NOMO-1 treated with dmso at 0.1 percent for 144 hours (cell line): ENCODE data around the gene TNFRSF1B.

Experiments used
- DNase-seq: peaks from one replicate; lab custom pipeline; 2025; ENCODE audit not compliant: unreplicated experiment; lab: John Stamatoyannopoulos, UW

The TNFRSF1B gene

GRCh38 chr1:12166834-12167492 lies at the start of gene TNFRSF1B:
TNFRSF1B (plus strand) TSS chr1:12166991; CDS start chr1:12167092, 101 bp downstream.
- peak; percentile 49 for DNase-seq

DNA sequence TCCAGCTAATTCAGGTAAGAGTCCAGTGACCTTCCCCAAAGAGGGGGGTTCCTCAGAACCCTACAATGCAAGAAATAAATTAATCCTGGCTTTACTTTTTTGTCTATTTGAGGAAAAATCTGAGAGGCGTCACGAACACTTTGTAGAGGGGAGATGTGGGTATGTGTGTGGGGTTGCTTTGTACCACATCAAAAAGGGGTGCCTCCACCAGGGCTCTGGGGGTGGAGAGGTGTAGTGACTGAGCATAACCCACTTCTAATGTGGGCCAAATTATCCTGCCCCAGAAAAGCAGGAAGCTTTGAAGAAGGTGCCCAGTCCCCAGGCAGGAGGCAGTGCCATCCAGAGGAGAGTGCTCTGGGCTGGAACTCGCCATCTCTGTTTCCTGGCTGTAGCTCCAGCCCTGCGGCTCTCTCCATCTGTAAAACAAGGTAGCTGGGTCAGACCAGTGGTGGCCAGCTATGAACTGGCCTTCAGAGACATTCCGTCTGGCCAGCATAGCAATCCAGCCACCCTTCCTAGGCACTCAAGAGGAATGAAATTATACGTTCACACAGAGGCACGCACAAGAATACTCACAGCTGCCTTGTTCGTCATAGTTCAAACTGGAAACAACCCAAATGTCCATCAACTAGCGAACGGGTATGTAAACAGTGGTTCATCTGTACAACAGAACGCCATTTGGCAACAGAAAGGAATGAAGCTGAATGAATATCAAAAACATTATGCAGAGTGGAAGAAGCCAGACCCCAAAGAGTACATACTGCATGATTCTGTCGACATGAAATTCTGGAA lies 45.4 kb upstream of the TNFRSF1B start:
- no peak for DNase-seq

GRCh38 chr1:12123172-12123571 lies 43.6 kb upstream of the TNFRSF1B start:
- no peak for DNase-seq

DNA sequence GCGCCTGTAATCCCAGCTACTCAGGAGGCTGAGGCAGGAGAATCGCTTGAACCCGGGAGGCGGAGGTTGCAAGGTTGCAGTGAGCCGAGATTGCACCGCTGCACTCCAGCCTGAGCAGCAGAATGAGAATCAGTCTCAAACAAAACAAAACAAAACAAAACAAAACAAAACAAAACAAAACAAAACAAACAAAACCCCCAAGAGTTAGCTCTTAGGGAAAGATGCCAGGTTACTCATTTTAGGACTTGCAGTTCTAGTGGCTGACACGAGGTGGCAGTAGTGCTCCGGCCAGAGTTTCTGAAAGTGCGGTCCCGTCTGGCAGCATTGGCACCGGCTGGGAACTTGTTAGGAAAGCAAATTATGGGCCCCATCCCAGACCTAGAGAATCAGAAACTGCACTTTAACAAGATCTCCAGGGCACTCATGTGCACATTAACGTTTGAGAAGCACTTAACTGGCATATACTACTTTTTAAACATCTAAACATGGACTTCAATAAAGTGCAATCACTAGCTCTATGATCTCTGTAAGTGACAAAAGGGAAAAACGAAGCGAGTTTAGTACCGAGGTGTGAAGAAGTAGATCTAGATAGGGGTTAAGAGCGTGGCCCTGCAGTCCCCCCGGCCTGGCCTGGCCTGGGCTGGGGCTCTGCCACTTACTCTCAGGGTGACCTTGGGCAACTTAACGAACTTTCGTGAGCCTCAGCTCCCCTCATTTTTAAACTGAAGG lies 41.9 kb upstream of the TNFRSF1B start:
- peak; percentile 66 for DNase-seq

- DNase-seq, result no peak
These were observed 41.1 kb upstream of the TNFRSF1B start for GRCh38 chr1:12125422-12126355.

GRCh38 chr1:12126781-12127180 lies 40.0 kb upstream of the TNFRSF1B start:
- DNase-seq, result no peak

DNA sequence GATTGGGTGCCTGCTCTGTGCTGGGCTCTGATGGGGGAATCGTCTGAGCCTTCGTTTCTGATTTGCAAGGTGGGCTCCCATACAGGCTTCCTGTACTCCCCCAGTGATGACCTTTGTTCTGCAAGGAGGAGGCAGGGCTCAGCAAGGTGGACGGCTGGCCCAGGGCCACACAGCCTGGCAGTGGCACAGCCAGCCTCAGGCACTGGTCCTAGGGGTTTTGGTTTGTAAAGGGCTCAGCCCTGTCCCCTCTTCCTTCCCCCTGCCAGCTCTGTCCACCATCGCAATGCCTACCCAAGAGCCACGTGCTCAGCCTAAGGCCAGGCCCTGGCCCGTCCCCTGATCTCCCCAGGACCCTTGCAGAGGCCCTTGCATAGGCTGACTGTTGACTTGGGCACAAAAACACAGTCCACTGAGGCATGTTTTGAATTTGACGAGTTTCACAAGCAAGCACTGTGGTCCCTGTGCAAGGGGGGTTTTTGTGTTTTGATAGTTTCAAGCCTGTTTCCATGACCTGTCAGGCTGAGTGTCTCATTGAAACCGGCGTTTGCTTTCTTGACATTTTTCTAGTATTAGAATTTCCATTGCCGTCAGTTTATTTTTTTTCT lies 39.5 kb upstream of the TNFRSF1B start:
- DNase-seq, result no peak

DNA sequence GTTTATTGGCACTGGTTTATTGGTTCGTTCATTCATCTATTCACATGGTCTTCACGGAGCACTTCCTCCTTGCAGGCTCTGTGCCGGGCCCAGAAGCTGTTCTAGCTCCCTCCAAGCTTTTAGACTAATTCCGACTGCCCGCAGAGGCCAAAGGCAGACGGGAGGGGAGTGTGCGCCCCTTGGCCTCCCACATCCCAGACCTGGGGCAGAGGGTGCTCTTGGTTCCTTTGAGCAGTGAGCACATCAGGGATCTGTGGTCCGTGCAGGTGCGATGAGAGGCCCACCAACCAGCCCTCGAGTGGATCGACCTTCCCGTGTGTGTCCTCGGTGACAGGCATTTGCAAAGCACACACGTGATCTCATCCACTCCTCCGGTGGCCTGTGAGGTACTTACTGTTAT lies 38.7 kb upstream of the TNFRSF1B start:
- DNase-seq, result no peak

DNA sequence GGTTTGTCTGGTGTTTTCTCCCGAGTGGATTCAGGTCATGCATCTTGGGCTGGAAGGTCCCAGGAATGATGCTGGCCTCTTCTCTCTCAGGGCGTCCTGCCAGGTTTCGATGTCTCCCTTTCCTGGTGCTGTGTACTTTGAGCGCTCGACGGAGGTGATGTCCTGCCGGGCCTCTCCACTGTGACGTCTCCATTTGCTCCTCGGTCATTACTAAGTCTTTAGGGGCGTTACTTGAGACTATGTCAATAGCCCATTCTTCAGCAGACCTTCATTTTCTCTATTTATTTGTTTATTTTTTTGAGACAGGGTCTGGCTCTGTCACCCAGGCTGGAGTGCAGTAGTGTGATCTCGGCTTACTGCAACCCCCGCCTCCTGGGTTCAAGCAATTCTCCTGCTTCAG lies 37.2 kb upstream of the TNFRSF1B start:
- DNase-seq, result no peak

DNA sequence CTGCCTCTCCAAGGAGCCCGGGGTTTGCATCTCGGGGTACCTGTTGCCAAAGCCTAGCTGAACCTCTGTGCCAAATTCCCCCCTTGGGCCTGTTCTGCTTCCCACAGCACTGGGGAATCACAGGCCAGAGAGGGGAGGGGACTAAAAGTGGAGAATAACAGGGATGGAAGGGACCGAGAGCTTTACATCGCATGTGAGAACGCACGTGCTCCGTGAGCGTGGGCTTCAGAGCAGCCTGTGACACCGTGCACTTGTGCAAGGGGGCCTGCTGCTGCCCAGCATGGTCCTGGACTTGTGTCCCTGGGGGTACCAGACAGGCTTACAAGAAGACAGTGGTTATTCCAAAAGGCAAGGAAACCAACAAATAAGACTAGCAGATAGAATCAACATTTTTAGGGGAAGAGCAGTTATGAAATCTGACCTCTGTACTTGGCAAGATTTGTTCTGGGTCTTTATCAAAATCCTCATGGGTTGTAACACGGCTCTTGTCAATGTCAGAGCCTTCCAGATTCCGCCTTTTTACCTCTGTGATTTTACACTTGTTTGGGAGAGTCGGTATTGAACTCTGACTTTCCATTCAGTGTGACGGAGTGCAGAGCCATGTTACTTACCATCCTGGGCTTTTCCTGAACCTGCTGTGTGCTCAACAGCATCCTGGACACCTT lies 36.2 kb upstream of the TNFRSF1B start:
- DNase-seq, result no peak

DNA sequence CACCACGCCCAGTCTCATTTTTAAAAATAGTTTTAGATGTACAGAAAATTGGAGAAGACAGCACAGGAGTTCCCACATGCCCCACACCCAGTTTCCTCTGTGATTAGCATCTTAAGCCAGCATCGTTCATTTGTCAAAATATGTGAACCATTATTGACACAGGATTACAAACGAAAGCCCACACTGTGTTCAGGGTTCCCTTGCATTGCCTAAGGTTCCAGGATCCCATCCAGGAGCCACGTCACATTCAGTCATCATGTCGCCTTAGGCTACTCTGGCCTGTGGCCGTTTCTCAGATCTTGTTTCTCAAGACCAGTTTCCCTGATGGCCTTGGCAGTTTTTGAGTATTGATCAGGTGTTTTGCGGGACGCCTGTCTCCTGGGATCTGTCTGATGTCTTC lies 34.7 kb upstream of the TNFRSF1B start:
- no peak for DNase-seq

DNA sequence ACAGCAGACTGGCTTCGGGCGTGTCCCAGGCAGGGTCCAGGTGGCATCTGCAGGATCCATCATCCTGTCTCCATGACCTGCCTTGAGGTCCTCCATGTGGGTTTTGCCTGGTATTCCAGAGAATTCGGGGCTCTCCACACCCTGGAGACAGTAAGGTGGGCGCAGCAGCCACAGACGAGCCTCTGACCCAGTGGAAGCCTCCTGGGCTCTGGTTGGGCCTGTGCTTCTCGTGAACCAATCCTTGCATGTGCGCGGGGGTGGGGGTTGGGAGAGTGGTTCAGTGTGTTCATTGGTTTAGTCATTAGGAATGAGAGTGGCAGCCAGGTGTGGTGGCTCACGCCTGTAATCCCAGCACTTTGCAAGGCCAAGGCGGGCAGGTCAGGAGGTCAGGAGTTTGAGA lies 32.1 kb upstream of the TNFRSF1B start:
- DNase-seq, result no peak

DNA sequence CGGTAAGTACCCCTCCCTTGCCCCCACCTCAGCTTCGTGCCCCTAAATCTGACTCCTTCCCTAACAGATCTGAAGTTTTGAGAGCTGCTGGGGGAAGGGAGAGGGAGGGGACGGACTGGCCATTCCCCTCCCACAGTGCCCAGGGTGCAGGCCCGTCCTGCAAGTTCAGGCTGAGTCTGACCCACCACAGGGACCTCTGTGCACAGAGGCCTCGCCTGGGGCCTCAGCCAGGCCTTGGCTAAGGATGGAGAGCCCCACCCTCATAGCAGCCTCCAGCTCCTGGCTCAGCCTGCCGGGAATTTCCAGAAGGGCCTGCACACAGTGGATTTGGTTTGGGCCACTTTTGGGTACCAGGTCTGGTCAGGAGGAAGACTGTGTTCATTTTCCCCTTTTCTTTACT lies 31.2 kb upstream of the TNFRSF1B start:
- DNase-seq, result no peak

GRCh38 chr1:12136916-12137610 lies 29.7 kb upstream of the TNFRSF1B start:
- no peak for DNase-seq

- no peak for DNase-seq
These were observed 28.3 kb upstream of the TNFRSF1B start for GRCh38 chr1:12138196-12139168.

DNA sequence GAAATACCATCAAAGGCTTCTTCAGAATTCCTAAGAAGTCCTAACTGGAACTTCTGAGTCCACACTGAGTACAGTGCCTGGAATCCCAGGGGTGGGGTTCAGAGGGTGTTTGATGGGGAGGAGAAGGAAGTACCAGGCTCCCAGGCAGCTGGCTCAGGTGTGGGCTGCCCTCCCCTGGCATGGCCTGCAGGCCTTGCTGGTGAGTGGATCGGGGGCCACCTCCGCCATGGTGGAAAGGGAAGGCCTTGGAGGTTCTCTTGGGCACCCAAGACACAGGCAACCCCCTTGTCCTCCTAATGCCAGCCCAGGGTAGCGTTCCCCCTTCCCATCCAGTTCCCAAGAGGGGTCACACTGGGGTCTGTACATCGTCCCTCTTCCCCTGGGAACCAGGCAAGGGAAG lies 26.8 kb upstream of the TNFRSF1B start:
- DNase-seq, result no peak

GRCh38 chr1:12140515-12141162 lies 26.2 kb upstream of the TNFRSF1B start:
- DNase-seq, result no peak
